ENCODE data around the gene EZH2.

EZH2 gene

GRCh38 chr7:148884049-148884298 lies at the start of gene EZH2:
Gene EZH2, minus strand, starts transcription at chr7:148884291. Its CDS starts 36,993 bp downstream, at chr7:148847298.
- Histone ChIP-seq H3K36me3 (ENCODE audit: control insufficient read depth in 1 of 2, insufficient read depth in 2 of 2, low read length in 2 of 2) (no peaks in the 10 kb centered on the region), H3K27ac (ENCODE audit: low read depth, low read length) (peak within 1 kb of the TSS; percentile 79), H3K9ac (ENCODE audit: low read depth in 1 of 2, low read length in 2 of 2) (peak within 1 kb of the TSS; percentile 69 to 78), H3K4me1 (ENCODE audit: control insufficient read depth in 1 of 2, insufficient read depth in 2 of 2, low read length in 2 of 2) (peaks cover 0 to 12% of the 10 kb centered on the region in 2 donors), H3K4me3 (ENCODE audit: low read depth in 1 of 2, low read length in 2 of 2) (peak within 1 kb of the TSS; percentile 79 to 80), H3K9me3 (ENCODE audit: control insufficient read depth in 1 of 2, low read length in 2 of 2) (no peaks in the 10 kb centered on the region), H3K27me3 (ENCODE audit: control insufficient read depth in 1 of 2, insufficient read depth in 2 of 2, low read length in 2 of 2) (no peaks in the 10 kb centered on the region)

- peaks cover 0 to 4% of the 10 kb centered on the region in 2 donors for H3K4me1 ChIP-seq (ENCODE audit: control insufficient read depth in 1 of 2, insufficient read depth in 2 of 2, low read length in 2 of 2)
- H3K27ac ChIP-seq (ENCODE audit: low read depth, low read length): no peak overlapping the region
- no peak overlapping the region for H3K4me3 ChIP-seq (ENCODE audit: low read depth in 1 of 2, low read length in 2 of 2)
- H3K9me3 ChIP-seq (ENCODE audit: control insufficient read depth in 1 of 2, low read length in 2 of 2): no peaks in the 10 kb centered on the region
- no peaks in the 10 kb centered on the region for H3K36me3 ChIP-seq (ENCODE audit: control insufficient read depth in 1 of 2, insufficient read depth in 2 of 2, low read length in 2 of 2)
- no peak overlapping the region for H3K9ac ChIP-seq (ENCODE audit: low read depth in 1 of 2, low read length in 2 of 2)
- no peaks in the 10 kb centered on the region for H3K27me3 ChIP-seq (ENCODE audit: control insufficient read depth in 1 of 2, insufficient read depth in 2 of 2, low read length in 2 of 2)
These were observed 47.4 kb upstream of the EZH2 start for GRCh38 chr7:148931470-148931869.

- Histone ChIP-seq H3K36me3 (ENCODE audit: control insufficient read depth in 1 of 2, insufficient read depth in 2 of 2, low read length in 2 of 2) (no peaks in the 10 kb centered on the region), H3K9ac (ENCODE audit: low read depth in 1 of 2, low read length in 2 of 2) (no peak overlapping the region), H3K4me1 (ENCODE audit: control insufficient read depth in 1 of 2, insufficient read depth in 2 of 2, low read length in 2 of 2) (peaks cover 0 to 4% of the 10 kb centered on the region in 2 donors), H3K27me3 (ENCODE audit: control insufficient read depth in 1 of 2, insufficient read depth in 2 of 2, low read length in 2 of 2) (no peaks in the 10 kb centered on the region), H3K4me3 (ENCODE audit: low read depth in 1 of 2, low read length in 2 of 2) (no peak overlapping the region), H3K9me3 (ENCODE audit: control insufficient read depth in 1 of 2, low read length in 2 of 2) (no peaks in the 10 kb centered on the region), H3K27ac (ENCODE audit: low read depth, low read length) (no peak overlapping the region)
These were observed 46.2 kb upstream of the EZH2 start for GRCh38 chr7:148930335-148930734.

GRCh38 chr7:148929176-148929575 lies 45.1 kb upstream of the EZH2 start:
- H3K9me3 ChIP-seq (ENCODE audit: control insufficient read depth in 1 of 2, low read length in 2 of 2): no peaks in the 10 kb centered on the region
- H3K27me3 ChIP-seq (ENCODE audit: control insufficient read depth in 1 of 2, insufficient read depth in 2 of 2, low read length in 2 of 2): no peaks in the 10 kb centered on the region
- H3K4me1 ChIP-seq (ENCODE audit: control insufficient read depth in 1 of 2, insufficient read depth in 2 of 2, low read length in 2 of 2): peaks cover 0 to 4% of the 10 kb centered on the region in 2 donors
- H3K36me3 ChIP-seq (ENCODE audit: control insufficient read depth in 1 of 2, insufficient read depth in 2 of 2, low read length in 2 of 2): no peaks in the 10 kb centered on the region
- no peak overlapping the region for H3K9ac ChIP-seq (ENCODE audit: low read depth in 1 of 2, low read length in 2 of 2)
- H3K4me3 ChIP-seq (ENCODE audit: low read depth in 1 of 2, low read length in 2 of 2): no peak overlapping the region
- H3K27ac ChIP-seq (ENCODE audit: low read depth, low read length): no peak overlapping the region

- H3K4me3 ChIP-seq (ENCODE audit: low read depth in 1 of 2, low read length in 2 of 2): no peak overlapping the region
- no peaks in the 10 kb centered on the region for H3K9me3 ChIP-seq (ENCODE audit: control insufficient read depth in 1 of 2, low read length in 2 of 2)
- no peak overlapping the region for H3K27ac ChIP-seq (ENCODE audit: low read depth, low read length)
- H3K27me3 ChIP-seq (ENCODE audit: control insufficient read depth in 1 of 2, insufficient read depth in 2 of 2, low read length in 2 of 2): no peaks in the 10 kb centered on the region
- H3K36me3 ChIP-seq (ENCODE audit: control insufficient read depth in 1 of 2, insufficient read depth in 2 of 2, low read length in 2 of 2): no peaks in the 10 kb centered on the region
- peaks cover under 1 to 4% of the 10 kb centered on the region in 2 donors for H3K4me1 ChIP-seq (ENCODE audit: control insufficient read depth in 1 of 2, insufficient read depth in 2 of 2, low read length in 2 of 2)
- no peak overlapping the region for H3K9ac ChIP-seq (ENCODE audit: low read depth in 1 of 2, low read length in 2 of 2)
These were observed 43.3 kb upstream of the EZH2 start for GRCh38 chr7:148927123-148928045.

GRCh38 chr7:148925836-148926235 lies 41.7 kb upstream of the EZH2 start:
- H3K9me3 ChIP-seq (ENCODE audit: control insufficient read depth in 1 of 2, low read length in 2 of 2): no peaks in the 10 kb centered on the region
- H3K9ac ChIP-seq (ENCODE audit: low read depth in 1 of 2, low read length in 2 of 2): no peak overlapping the region
- no peak overlapping the region for H3K4me3 ChIP-seq (ENCODE audit: low read depth in 1 of 2, low read length in 2 of 2)
- H3K4me1 ChIP-seq (ENCODE audit: control insufficient read depth in 1 of 2, insufficient read depth in 2 of 2, low read length in 2 of 2): peaks cover 4 to 5% of the 10 kb centered on the region in 2 donors
- no peak overlapping the region for H3K27ac ChIP-seq (ENCODE audit: low read depth, low read length)
- no peaks in the 10 kb centered on the region for H3K27me3 ChIP-seq (ENCODE audit: control insufficient read depth in 1 of 2, insufficient read depth in 2 of 2, low read length in 2 of 2)
- H3K36me3 ChIP-seq (ENCODE audit: control insufficient read depth in 1 of 2, insufficient read depth in 2 of 2, low read length in 2 of 2): no peaks in the 10 kb centered on the region

- H3K9me3 ChIP-seq (ENCODE audit: control insufficient read depth in 1 of 2, low read length in 2 of 2): no peaks in the 10 kb centered on the region
- no peak overlapping the region for H3K4me3 ChIP-seq (ENCODE audit: low read depth in 1 of 2, low read length in 2 of 2)
- no peaks in the 10 kb centered on the region for H3K27me3 ChIP-seq (ENCODE audit: control insufficient read depth in 1 of 2, insufficient read depth in 2 of 2, low read length in 2 of 2)
- no peak overlapping the region for H3K27ac ChIP-seq (ENCODE audit: low read depth, low read length)
- H3K4me1 ChIP-seq (ENCODE audit: control insufficient read depth in 1 of 2, insufficient read depth in 2 of 2, low read length in 2 of 2): peaks cover 4 to 5% of the 10 kb centered on the region in 2 donors
- no peak overlapping the region for H3K9ac ChIP-seq (ENCODE audit: low read depth in 1 of 2, low read length in 2 of 2)
- H3K36me3 ChIP-seq (ENCODE audit: control insufficient read depth in 1 of 2, insufficient read depth in 2 of 2, low read length in 2 of 2): no peaks in the 10 kb centered on the region
These were observed 39.9 kb upstream of the EZH2 start for GRCh38 chr7:148924011-148924410.

GRCh38 chr7:148921806-148922205 lies 37.7 kb upstream of the EZH2 start:
- Histone ChIP-seq H3K4me3 (ENCODE audit: low read depth in 1 of 2, low read length in 2 of 2) (no peak overlapping the region), H3K36me3 (ENCODE audit: control insufficient read depth in 1 of 2, insufficient read depth in 2 of 2, low read length in 2 of 2) (no peaks in the 10 kb centered on the region), H3K27ac (ENCODE audit: low read depth, low read length) (no peak overlapping the region), H3K27me3 (ENCODE audit: control insufficient read depth in 1 of 2, insufficient read depth in 2 of 2, low read length in 2 of 2) (no peaks in the 10 kb centered on the region), H3K4me1 (ENCODE audit: control insufficient read depth in 1 of 2, insufficient read depth in 2 of 2, low read length in 2 of 2) (peaks cover under 1 to 5% of the 10 kb centered on the region in 2 donors), H3K9ac (ENCODE audit: low read depth in 1 of 2, low read length in 2 of 2) (no peak overlapping the region), H3K9me3 (ENCODE audit: control insufficient read depth in 1 of 2, low read length in 2 of 2) (no peaks in the 10 kb centered on the region)

GRCh38 chr7:148921189-148921588 lies 37.1 kb upstream of the EZH2 start:
- H3K4me3 ChIP-seq (ENCODE audit: low read depth in 1 of 2, low read length in 2 of 2): no peak overlapping the region
- no peaks in the 10 kb centered on the region for H3K27me3 ChIP-seq (ENCODE audit: control insufficient read depth in 1 of 2, insufficient read depth in 2 of 2, low read length in 2 of 2)
- no peak overlapping the region for H3K27ac ChIP-seq (ENCODE audit: low read depth, low read length)
- H3K9me3 ChIP-seq (ENCODE audit: control insufficient read depth in 1 of 2, low read length in 2 of 2): no peaks in the 10 kb centered on the region
- H3K36me3 ChIP-seq (ENCODE audit: control insufficient read depth in 1 of 2, insufficient read depth in 2 of 2, low read length in 2 of 2): no peaks in the 10 kb centered on the region
- no peak overlapping the region for H3K9ac ChIP-seq (ENCODE audit: low read depth in 1 of 2, low read length in 2 of 2)
- H3K4me1 ChIP-seq (ENCODE audit: control insufficient read depth in 1 of 2, insufficient read depth in 2 of 2, low read length in 2 of 2): peaks cover 0 to 5% of the 10 kb centered on the region in 2 donors

GRCh38 chr7:148919859-148920258 lies 35.8 kb upstream of the EZH2 start:
- Histone ChIP-seq H3K27ac (ENCODE audit: low read depth, low read length) (no peak overlapping the region), H3K4me1 (ENCODE audit: control insufficient read depth in 1 of 2, insufficient read depth in 2 of 2, low read length in 2 of 2) (peaks cover 0 to 9% of the 10 kb centered on the region in 2 donors), H3K9ac (ENCODE audit: low read depth in 1 of 2, low read length in 2 of 2) (no peak overlapping the region), H3K36me3 (ENCODE audit: control insufficient read depth in 1 of 2, insufficient read depth in 2 of 2, low read length in 2 of 2) (no peaks in the 10 kb centered on the region), H3K4me3 (ENCODE audit: low read depth in 1 of 2, low read length in 2 of 2) (no peak overlapping the region), H3K9me3 (ENCODE audit: control insufficient read depth in 1 of 2, low read length in 2 of 2) (no peaks in the 10 kb centered on the region), H3K27me3 (ENCODE audit: control insufficient read depth in 1 of 2, insufficient read depth in 2 of 2, low read length in 2 of 2) (no peaks in the 10 kb centered on the region)

All from duodenal mucosa (tissue), 2 donors.